ENCODE results near the gene SLC2A4. TPM values are rescaled to one million over a fixed set of nuclear protein-coding genes. Genes with fewer than 3 reads are reported as not detected.
A peak's percentile ranks its signal among the peaks of the same experiment; 100 is the strongest.

The SLC2A4 gene
- total and polyA plus RNA-seq, 2 of the 4 experiments (the other 2 are of a cell fraction): 0.07 TPM; not detected in 1

- H3K23ac ChIP-seq (ENCODE audit: low read depth, low read length): peak overlapping the region; percentile 72; the same call in 1 of the 2 replicates
- H2BK15ac ChIP-seq (ENCODE audit: low read depth, low read length): no peak overlapping the region
- H3K56ac ChIP-seq (ENCODE audit: extremely low read depth, insufficient read depth, low read length): no peak overlapping the region
- dilution Hi-C loops (cut with HindIII; ENCODE audit: low sequenced_read_pairs, unreplicated experiment) (no loop called here), in situ Hi-C loops (cut with MboI; ENCODE audit: low sequenced_read_pairs) (loop anchor here (25.0 kb wide), 1 partner anchor 930 kb away; the partner anchor contains the start of genes PER1 and VAMP2), intact Hi-C loops (cut with micrococcal nuclease) (no loop called here)
- H4K91ac ChIP-seq (ENCODE audit: insufficient read depth, low read depth, low read length): no peak overlapping the region
- H3K27me3 ChIP-seq (ENCODE audit: control insufficient read depth, insufficient read depth, low read length): no peaks in the 10 kb centered on the region
- ATAC-seq (ENCODE audit: low read depth) (no peak), DNase-seq (no peak)
- peak overlapping the region; percentile 36 for H3K4me2 ChIP-seq (ENCODE audit: low read depth, low read length)
- POLR2A ChIA-PET (ENCODE audit: unreplicated experiment): no interaction called here
- CTCF ChIA-PET: interaction anchor here (1.2 kb wide), 1 partner anchor 12 kb away, joined by 5 read pairs; no protein-coding TSS in a partner anchor
- peaks cover 55% of the 10 kb centered on the region for H3K36me3 ChIP-seq (ENCODE audit: control insufficient read depth, insufficient read depth, low read length)
- peaks cover 5% of the 10 kb centered on the region for H3K4me1 ChIP-seq (ENCODE audit: control insufficient read depth, insufficient read depth, low read length)
- H2AK9ac ChIP-seq (replicated peaks; ENCODE audit: low read depth, low read length, poor library complexity): no peak overlapping the region
- no peak overlapping the region for H3K4ac ChIP-seq (ENCODE audit: low read depth, low read length)
- no peak overlapping the region; a peak in 1 of 4 replicates for H4K8ac ChIP-seq (ENCODE audit: low read depth in 2 of 2, low read length in 2 of 2)
- no peak overlapping the region for H2BK5ac ChIP-seq (ENCODE audit: low read depth, low read length, poor library complexity, severe bottlenecking)
- no peak overlapping the region for H2AFZ ChIP-seq (replicated peaks; ENCODE audit: low read length, poor library complexity)
- H2AK5ac ChIP-seq (ENCODE audit: low read depth, low read length): no peak overlapping the region
- H3K27ac ChIP-seq (ENCODE audit: insufficient read depth, low read length): no peak overlapping the region
- 0 out of 2 replicates have a peak overlapping the region, but pooled peaks have one; percentile 17 for H3K14ac ChIP-seq (replicated peaks; ENCODE audit: low read depth, low read length)
- H2BK20ac ChIP-seq (ENCODE audit: low read depth, low read length): no peak overlapping the region
- no peak overlapping the region for H3K18ac ChIP-seq (ENCODE audit: low read depth, low read length)
- H3K4me3 ChIP-seq (ENCODE audit: insufficient read depth, low read depth, low read length): no peak overlapping the region
- WGBS, 2 experiments (ENCODE audit: extremely low coverage in 2 of 2, insufficient read length in 1 of 2): 93% methylated on average over 3 of the region's 5 CpGs; no CpG with 5 or more reads in 1 of the 2 experiments
- H3K9ac ChIP-seq (ENCODE audit: low read depth, low read length): no peak overlapping the region
- BruUV-seq (replicated peaks): no TSS peak
- no peak for TF ChIP-seq SMC3 (IDR thresholded peaks at IDR 0.05; ENCODE audit: low read depth, low read length)
- TF ChIP-seq, protein P1, sequence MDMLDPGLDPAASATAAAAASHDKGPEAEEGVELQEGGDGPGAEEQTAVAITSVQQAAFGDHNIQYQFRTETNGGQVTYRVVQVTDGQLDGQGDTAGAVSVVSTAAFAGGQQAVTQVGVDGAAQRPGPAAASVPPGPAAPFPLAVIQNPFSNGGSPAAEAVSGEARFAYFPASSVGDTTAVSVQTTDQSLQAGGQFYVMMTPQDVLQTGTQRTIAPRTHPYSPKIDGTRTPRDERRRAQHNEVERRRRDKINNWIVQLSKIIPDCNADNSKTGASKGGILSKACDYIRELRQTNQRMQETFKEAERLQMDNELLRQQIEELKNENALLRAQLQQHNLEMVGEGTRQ (IDR thresholded peaks at IDR 0.05; ENCODE audit: low read depth, low read length): no peak
- no peak for TF ChIP-seq POLR2A (IDR thresholded peaks at IDR 0.05; ENCODE audit: low read depth, low read length)
- TF ChIP-seq BHLHE40 (IDR thresholded peaks at IDR 0.05; ENCODE audit: low read depth, low read length): no peak
- TF ChIP-seq ELK1 (IDR thresholded peaks at IDR 0.05; ENCODE audit: borderline replicate concordance, low read depth, low read length): no peak
- TF ChIP-seq MAFK (IDR thresholded peaks at IDR 0.05; ENCODE audit: low read depth, low read length): no peak
- TF ChIP-seq CEBPB (IDR thresholded peaks at IDR 0.05; ENCODE audit: low read depth, low read length): no peak
- TF ChIP-seq RFX5 (IDR thresholded peaks at IDR 0.05; ENCODE audit: low read depth, low read length): no peak
- TF ChIP-seq MXI1 (IDR thresholded peaks at IDR 0.05; ENCODE audit: borderline replicate concordance, low read depth, low read length): no peak
- TF ChIP-seq NFE2L2 (IDR thresholded peaks at IDR 0.05; ENCODE audit: low read depth, low read length): no peak
- TF ChIP-seq RCOR1 (IDR thresholded peaks at IDR 0.05; ENCODE audit: insufficient replicate concordance, low read length): no peak
- no peak for TF ChIP-seq MAZ (IDR thresholded peaks at IDR 0.05; ENCODE audit: borderline replicate concordance, low read depth, low read length)
- no peak for TF ChIP-seq FOS (IDR thresholded peaks at IDR 0.05; ENCODE audit: low read depth, low read length)
- no peak for TF ChIP-seq CHD1 (IDR thresholded peaks at IDR 0.05; ENCODE audit: low read depth, low read length)
- no peak for TF ChIP-seq CTCF (conservative IDR thresholded peaks at IDR 0.05; ENCODE audit: low read depth, low read length)
- TF ChIP-seq RAD21 (IDR thresholded peaks at IDR 0.05; ENCODE audit: low read length): no peak
- peaks cover 48% of the 10 kb centered on the region for H4K20me1 ChIP-seq (ENCODE audit: insufficient read depth, low read length)
- no peak overlapping the region for H4K5ac ChIP-seq (ENCODE audit: low read depth, low read length)
- peaks cover 6% of the 10 kb centered on the region for H3K9me1 ChIP-seq (ENCODE audit: insufficient read depth, low read length)
- H3K9me3 ChIP-seq (ENCODE audit: control insufficient read depth, insufficient read depth, low read length): no peaks in the 10 kb centered on the region
- no peak overlapping the region for H2BK120ac ChIP-seq (ENCODE audit: low read depth, low read length)
- H3K79me1 ChIP-seq (ENCODE audit: low read depth in 1 of 2, low read length in 2 of 2): peaks cover 15 to 89% of the 10 kb centered on the region in 2 experiments; a peak in 3 of 4 replicates
Measured at GRCh38 chr17:7232114-7232513, 49.4 kb upstream of the SLC2A4 start.

All from IMR-90 (cell line).